Measurements from ENCODE around the gene RNF213. TPM values are rescaled to one million over a fixed set of nuclear protein-coding genes. Genes with fewer than 3 reads are reported as not detected.

RNF213 gene
- total RNA-seq, 1 donor from 2014 or later = 80.5 TPM

DNA sequence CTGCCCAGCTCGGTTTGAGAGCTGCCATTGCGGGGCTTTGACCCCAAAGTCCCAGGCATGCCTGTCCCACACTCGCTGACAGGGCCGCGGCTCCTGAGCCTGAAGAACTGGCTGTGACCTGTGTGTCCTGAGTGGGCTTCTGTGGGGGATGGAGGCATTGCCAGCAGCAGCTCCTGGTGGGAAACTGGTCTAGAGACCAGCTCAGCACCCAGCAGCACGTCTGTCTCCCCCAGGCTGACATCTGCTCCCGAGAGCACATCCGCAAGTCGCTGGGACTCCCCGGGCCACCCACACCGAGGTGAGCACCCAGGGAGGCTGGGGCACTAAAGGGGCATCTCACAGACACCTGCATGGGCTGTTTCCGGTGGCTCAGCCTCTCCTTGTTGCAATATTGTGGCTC, 167.7 kb downstream of the RNF213 start:
- TF ChIP-seq, protein P1, sequence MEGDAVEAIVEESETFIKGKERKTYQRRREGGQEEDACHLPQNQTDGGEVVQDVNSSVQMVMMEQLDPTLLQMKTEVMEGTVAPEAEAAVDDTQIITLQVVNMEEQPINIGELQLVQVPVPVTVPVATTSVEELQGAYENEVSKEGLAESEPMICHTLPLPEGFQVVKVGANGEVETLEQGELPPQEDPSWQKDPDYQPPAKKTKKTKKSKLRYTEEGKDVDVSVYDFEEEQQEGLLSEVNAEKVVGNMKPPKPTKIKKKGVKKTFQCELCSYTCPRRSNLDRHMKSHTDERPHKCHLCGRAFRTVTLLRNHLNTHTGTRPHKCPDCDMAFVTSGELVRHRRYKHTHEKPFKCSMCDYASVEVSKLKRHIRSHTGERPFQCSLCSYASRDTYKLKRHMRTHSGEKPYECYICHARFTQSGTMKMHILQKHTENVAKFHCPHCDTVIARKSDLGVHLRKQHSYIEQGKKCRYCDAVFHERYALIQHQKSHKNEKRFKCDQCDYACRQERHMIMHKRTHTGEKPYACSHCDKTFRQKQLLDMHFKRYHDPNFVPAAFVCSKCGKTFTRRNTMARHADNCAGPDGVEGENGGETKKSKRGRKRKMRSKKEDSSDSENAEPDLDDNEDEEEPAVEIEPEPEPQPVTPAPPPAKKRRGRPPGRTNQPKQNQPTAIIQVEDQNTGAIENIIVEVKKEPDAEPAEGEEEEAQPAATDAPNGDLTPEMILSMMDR (conservative IDR thresholded peaks at IDR 0.05; ENCODE audit: low read depth, low read length) = no peak
- no peak overlapping the region for H3K4me3 ChIP-seq (ENCODE audit: low read depth, low read length)
- DNase-seq (ENCODE audit: low read depth) = no peak

DNA sequence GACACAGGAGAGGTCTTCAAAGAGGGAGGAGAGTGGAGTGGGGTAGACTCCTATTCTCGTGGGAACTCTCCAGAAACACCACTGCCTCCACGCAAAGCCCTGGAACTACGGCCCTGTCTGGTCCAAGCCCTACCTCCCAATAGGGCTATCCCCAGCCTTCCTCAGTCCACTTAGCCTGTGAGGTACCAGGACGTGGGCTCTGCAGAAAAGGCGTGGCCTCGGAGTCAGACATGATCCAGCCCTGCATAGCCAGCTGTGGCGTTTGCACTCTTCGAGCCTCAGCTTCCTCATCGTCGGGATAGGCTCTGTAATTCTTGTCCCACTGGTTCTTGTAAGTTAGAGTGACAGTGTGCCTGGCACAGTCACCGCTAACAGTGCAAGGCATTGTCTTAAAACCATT, 168.1 kb downstream of the RNF213 start:
- TF ChIP-seq, protein P1 (conservative IDR thresholded peaks at IDR 0.05; ENCODE audit: low read depth, low read length) = no peak
- DNase-seq (ENCODE audit: low read depth) = no peak
- H3K4me3 ChIP-seq (ENCODE audit: low read depth, low read length) = no peak overlapping the region

DNA sequence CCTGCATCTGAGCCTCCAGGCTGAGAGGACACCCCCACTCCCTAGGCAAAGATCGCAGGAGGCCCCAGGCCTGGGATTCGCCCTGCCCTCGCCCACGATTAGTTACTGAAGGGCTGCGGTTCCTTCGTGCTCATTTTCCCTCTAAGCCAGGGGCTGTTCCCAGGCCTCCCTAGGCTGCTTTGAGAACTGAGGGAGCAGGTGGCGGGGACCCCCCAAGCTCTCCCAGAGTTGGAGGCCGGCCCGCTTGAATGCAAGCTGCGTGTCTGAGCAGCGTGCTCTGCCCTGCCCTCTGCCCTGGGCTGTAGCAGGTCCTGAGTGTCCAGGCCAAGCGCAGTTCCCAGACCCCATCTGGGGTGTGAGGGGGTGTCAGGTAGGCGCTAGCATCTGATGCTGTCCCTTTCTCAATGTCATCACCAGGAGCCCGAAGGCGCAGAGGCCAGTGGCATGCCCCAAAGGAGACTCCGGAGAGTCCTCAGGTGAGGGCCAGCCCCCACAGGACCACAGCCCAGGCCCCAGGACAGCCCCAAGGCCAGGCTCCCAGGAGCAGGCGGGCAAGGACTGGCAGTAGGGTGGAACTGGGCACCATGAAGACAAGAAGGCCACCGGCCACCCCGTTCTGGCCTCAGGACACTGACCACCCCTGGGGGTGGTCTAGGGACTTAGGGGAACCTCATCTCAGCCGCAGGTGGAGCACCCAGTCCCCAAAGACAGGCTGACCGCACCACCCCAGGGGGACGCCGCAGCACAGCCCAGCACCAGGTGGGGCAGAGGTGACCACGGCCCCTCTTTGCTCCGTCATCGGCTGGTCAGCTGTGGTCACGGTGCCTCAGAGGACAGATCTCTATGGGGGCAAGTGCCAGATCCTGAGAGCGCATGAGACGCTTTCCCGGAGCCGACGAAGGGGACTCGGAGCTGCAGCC, 169.0 kb downstream of the RNF213 start:
- no peak for DNase-seq (ENCODE audit: low read depth)
- TF ChIP-seq, protein P1 (conservative IDR thresholded peaks at IDR 0.05; ENCODE audit: low read depth, low read length) = no peak
- no peak overlapping the region for H3K4me3 ChIP-seq (ENCODE audit: low read depth, low read length)

DNA sequence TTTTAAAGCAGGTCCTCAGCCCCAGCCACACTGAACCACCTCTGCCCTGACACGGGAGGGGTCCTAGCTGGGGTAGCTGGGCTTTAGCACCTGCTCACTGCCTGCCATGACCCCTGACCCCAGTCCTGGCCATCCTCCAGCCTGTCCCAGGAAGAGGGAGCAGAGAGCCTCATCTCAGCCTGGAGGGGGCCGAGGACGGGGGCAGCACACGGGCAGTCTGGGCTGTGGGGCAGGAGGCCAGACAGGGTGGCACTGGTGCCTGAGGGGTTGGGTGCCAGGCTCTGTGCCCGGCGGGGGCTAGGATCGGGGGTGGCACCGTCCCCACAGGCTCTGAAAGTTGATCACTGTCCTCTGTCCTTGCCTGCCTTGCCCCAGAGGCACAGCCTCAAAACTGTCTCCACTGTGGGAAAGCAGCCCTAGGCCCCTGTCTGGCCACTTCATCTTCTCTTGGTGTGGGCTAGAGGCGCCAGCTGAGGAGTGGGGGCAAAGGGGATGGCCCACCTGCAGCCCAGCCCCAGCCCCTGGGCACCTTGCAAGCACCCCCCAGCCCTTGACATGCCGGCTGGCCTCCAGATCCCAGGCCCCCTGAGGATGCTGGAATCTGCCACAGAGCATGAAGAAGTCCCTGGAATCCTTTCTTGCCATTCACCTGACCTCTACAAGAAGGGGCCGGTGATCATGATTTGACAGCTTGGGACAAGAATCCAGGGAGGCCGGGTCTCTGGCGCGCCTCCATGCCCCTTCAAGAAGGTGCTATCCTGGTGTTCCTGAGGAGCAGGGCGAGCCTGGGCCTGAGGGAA, 170.0 kb downstream of the RNF213 start:
- no peak for DNase-seq (ENCODE audit: low read depth)
- H3K4me3 ChIP-seq (ENCODE audit: low read depth, low read length) = no peak overlapping the region
- TF ChIP-seq, protein P1 (conservative IDR thresholded peaks at IDR 0.05; ENCODE audit: low read depth, low read length) = no peak

DNA sequence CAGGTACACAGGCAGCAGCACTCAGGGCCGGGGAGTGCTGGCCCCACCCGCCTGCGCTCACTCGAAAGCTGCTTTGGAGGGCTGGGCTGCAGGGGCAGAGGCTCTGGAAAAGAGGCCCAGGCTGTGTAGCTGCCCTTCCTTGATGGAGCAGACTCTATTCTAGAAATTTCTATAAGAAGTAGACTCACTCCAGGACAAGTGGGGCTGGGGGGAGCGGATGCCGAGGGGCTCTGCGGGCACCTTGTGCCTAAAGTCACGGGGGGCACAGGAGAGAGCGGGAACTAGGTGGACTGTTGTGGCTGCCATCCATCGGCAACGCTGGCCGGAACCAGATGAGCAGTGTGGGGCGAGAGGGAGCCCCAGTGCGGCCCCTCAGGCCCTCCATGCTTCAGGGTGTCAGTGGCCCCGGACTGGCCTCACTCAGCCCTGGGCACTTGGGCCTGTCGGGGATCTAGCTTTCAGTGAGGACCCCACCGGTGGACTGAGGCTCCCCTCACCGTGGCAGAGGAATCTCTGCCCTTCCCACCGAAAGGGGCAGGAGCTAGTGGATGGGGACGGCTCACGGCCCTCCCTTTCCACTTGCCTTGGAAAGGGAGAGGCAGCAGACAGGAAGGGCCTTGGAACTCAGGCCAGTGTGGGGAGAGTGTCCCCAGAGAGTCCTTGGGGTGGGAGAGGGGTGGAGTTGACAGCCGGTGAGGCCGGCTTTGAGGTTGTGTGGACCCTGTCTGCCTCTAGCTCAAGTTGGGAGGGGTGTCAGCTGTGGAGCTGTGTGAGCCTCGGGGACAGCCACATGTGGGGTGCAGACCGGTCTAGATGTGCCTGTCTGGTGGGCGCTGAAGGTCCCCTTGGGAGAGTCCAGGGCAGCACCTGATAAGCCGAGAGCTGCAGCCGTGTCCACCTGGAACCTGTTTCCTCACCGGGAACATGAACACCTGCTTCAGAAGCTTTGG, 170.9 kb downstream of the RNF213 start:
- DNase-seq (ENCODE audit: low read depth) = no peak
- no peak overlapping the region for H3K4me3 ChIP-seq (ENCODE audit: low read depth, low read length)
- TF ChIP-seq, protein P1 (conservative IDR thresholded peaks at IDR 0.05; ENCODE audit: low read depth, low read length) = no peak

DNA sequence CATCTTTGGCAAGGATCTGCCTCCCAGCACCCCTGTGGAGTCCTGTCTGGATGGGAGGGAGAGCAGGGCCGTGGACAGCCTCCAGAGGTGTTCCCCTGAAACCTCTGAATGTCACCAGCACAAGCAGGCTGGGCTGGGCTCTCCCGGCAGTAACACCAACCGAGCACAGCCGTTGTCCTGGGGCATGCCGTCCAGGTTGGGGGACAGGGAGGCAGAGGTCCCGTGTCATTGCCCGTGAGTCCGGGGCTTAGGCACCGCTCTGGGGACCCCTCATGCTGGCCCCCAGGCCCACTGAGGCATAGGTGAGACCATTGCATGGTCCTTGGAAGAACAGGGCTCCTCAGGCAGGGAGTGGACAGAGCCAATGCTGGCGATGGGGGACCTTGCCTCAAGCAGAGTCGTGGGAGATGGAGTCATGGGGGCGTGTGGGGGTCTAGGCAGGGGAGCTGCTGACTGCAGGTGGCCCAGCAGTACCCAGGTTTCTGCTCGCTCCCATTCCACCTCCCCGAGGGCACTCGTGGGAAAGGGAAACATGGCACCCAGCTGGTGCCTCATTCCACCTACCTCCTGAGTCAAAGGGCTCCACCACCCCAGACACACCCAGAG, 171.8 kb downstream of the RNF213 start:
- no peak for DNase-seq (ENCODE audit: low read depth)
- no peak overlapping the region for H3K4me3 ChIP-seq (ENCODE audit: low read depth, low read length)
- TF ChIP-seq, protein P1 (conservative IDR thresholded peaks at IDR 0.05; ENCODE audit: low read depth, low read length) = no peak
